Stimulated activated CD4-positive, alpha-beta T cell treated with anti-CD3 and anti-CD28 coated beads, Interleukin-1b, Interleukin-23, amount 100 ng/mL, for 1 hour (primary cell): ENCODE results near the gene CD300A.
A peak's percentile ranks its signal among the peaks of the same experiment; 100 is the strongest.

Experiments used
- DNase-seq, 2 donors: peaks; one replicate each; pipeline ENCODE4 v3.0.0-alpha.2; 2020; ENCODE audit warnings: low read depth in 2 of 2

The CD300A gene

GRCh38 chr17:74439691-74440567 lies 26.5 kb upstream of the CD300A start:
- no peak for DNase-seq

GRCh38 chr17:74441537-74441936 lies 24.9 kb upstream of the CD300A start:
- DNase-seq: no peak

GRCh38 chr17:74442291-74442669 lies 24.2 kb upstream of the CD300A start:
- DNase-seq: no peak

GRCh38 chr17:74442670-74443515 lies 23.5 kb upstream of the CD300A start:
- no peak for DNase-seq

- no peak for DNase-seq
Measured at GRCh38 chr17:74443516-74444296, 22.7 kb upstream of the CD300A start.

GRCh38 chr17:74444406-74444805 lies 22.0 kb upstream of the CD300A start:
- no peak for DNase-seq

- DNase-seq: no peak
Measured at GRCh38 chr17:74445158-74445557, 21.3 kb upstream of the CD300A start.

GRCh38 chr17:74446551-74447500 lies 19.6 kb upstream of the CD300A start:
- DNase-seq: no peak

GRCh38 chr17:74447628-74448159 lies 18.7 kb upstream of the CD300A start:
- no peak for DNase-seq

GRCh38 chr17:74448756-74449155 lies 17.7 kb upstream of the CD300A start:
- no peak for DNase-seq

GRCh38 chr17:74449306-74449705 lies 17.1 kb upstream of the CD300A start:
- no peak for DNase-seq

GRCh38 chr17:74449773-74450172 lies 16.7 kb upstream of the CD300A start:
- no peak for DNase-seq

GRCh38 chr17:74450231-74450630 lies 16.2 kb upstream of the CD300A start:
- DNase-seq: no peak

GRCh38 chr17:74450925-74451403 lies 15.5 kb upstream of the CD300A start:
- DNase-seq: no peak

GRCh38 chr17:74451557-74451956 lies 14.9 kb upstream of the CD300A start:
- DNase-seq: no peak

GRCh38 chr17:74452033-74452840 lies 14.2 kb upstream of the CD300A start:
- no peak for DNase-seq

- DNase-seq: no peak
Measured at GRCh38 chr17:74452841-74453661, 13.4 kb upstream of the CD300A start.

- peak; percentile 30 to 46 for DNase-seq
Measured at GRCh38 chr17:74453665-74454196, 12.7 kb upstream of the CD300A start.
